NCI-H748 (cell line): Measurements from ENCODE around the gene GBF1.
"Not testable (repeated sequence)": the region's sequence is repeated elsewhere in the genome, so short reads cannot be mapped to it uniquely, and the experiment has no call there.

Source experiments
- DNase-seq: peaks from one replicate; lab custom pipeline; 2025; ENCODE audit not compliant: unreplicated experiment; lab: John Stamatoyannopoulos, UW

GBF1 gene

GRCh38 chr10:102245082-102245931 is at the start of gene GBF1:
TSS of gene GBF1 (plus strand) at chr10:102245532. CDS start at chr10:102258939, 13,407 bp downstream.
- DNase-seq, result peak; percentile 99

GRCh38 chr10:102196893-102197292 is 48.4 kb upstream of the GBF1 start:
- no peak for DNase-seq

- no peak for DNase-seq
Observed at GRCh38 chr10:102198027-102198426, 47.3 kb upstream of the GBF1 start.

GRCh38 chr10:102200751-102201640 is 44.3 kb upstream of the GBF1 start:
- DNase-seq, result no peak

- no peak for DNase-seq
Observed at GRCh38 chr10:102202386-102202785, 42.9 kb upstream of the GBF1 start.

GRCh38 chr10:102208311-102209035 is 36.9 kb upstream of the GBF1 start:
- DNase-seq, result no peak

GRCh38 chr10:102211615-102212299 is 33.6 kb upstream of the GBF1 start:
- DNase-seq, result no peak

GRCh38 chr10:102213599-102213998 is 31.7 kb upstream of the GBF1 start:
- DNase-seq, result not testable (repeated sequence)

GRCh38 chr10:102219370-102219769 is 26.0 kb upstream of the GBF1 start:
- DNase-seq, result no peak

- peak; percentile 53 for DNase-seq
Observed at GRCh38 chr10:102220612-102221011, 24.7 kb upstream of the GBF1 start.

GRCh38 chr10:102222797-102223196 is 22.5 kb upstream of the GBF1 start:
- no peak for DNase-seq

GRCh38 chr10:102225646-102226541 is 19.4 kb upstream of the GBF1 start, which contains the start of gene ELOVL3:
TSS of gene ELOVL3 (plus strand) at chr10:102226299. CDS start at chr10:102226549, 250 bp downstream.
- peak; percentile 92 for DNase-seq

GRCh38 chr10:102226542-102226870 is 18.8 kb upstream of the GBF1 start:
- DNase-seq, result no peak

- no peak for DNase-seq
Observed at GRCh38 chr10:102227050-102227449, 18.3 kb upstream of the GBF1 start.

GRCh38 chr10:102229810-102230263 is 15.5 kb upstream of the GBF1 start:
- DNase-seq, result peak; percentile 82

GRCh38 chr10:102230264-102230860 is 15.0 kb upstream of the GBF1 start:
- DNase-seq, result peak; percentile 85

- DNase-seq, result peak; percentile 68
Observed at GRCh38 chr10:102230861-102231356, 14.4 kb upstream of the GBF1 start.

- DNase-seq, result peak; percentile 48
Observed at GRCh38 chr10:102231357-102232318, 13.7 kb upstream of the GBF1 start.
